HG03139 (cell line): Measurements from ENCODE around the gene C1orf226.
"Not testable (repeated sequence)": the region's sequence is repeated elsewhere in the genome, so short reads cannot be mapped to it uniquely, and the experiment has no call there.

ENCODE experiments used
- ATAC-seq: cut with Tn5 transposase; IDR thresholded peaks from one replicate; pipeline ENCODE4 v1.9.1; 2021; ENCODE audit not compliant: unreplicated experiment

Gene C1orf226

GRCh38 chr1:162381383-162381782, at the start of gene C1orf226:
Gene C1orf226 (plus strand): TSS chr1:162381728. CDS start chr1:162381902, 174 bp downstream.
- no peak for ATAC-seq

- ATAC-seq: no peak
These were observed 47.5 kb upstream of the C1orf226 start for GRCh38 chr1:162333991-162334390.

GRCh38 chr1:162335126-162335525, 46.4 kb upstream of the C1orf226 start:
- ATAC-seq: no peak

- ATAC-seq: no peak
These were observed 44.8 kb upstream of the C1orf226 start for GRCh38 chr1:162336621-162337285.

GRCh38 chr1:162342452-162342983, 39.0 kb upstream of the C1orf226 start:
- no peak for ATAC-seq

- no peak for ATAC-seq
These were observed 38.1 kb upstream of the C1orf226 start for GRCh38 chr1:162343470-162343869.

- ATAC-seq: no peak
These were observed 34.2 kb upstream of the C1orf226 start for GRCh38 chr1:162347281-162347680.

- no peak for ATAC-seq
These were observed 31.7 kb upstream of the C1orf226 start for GRCh38 chr1:162349635-162350330.

- no peak for ATAC-seq
These were observed 30.2 kb upstream of the C1orf226 start for GRCh38 chr1:162351246-162351842.

- not testable (repeated sequence) for ATAC-seq
These were observed 29.7 kb upstream of the C1orf226 start for GRCh38 chr1:162351874-162352273.

GRCh38 chr1:162353078-162353477, 28.4 kb upstream of the C1orf226 start:
- ATAC-seq: no peak

- no peak for ATAC-seq
These were observed 27.8 kb upstream of the C1orf226 start for GRCh38 chr1:162353702-162354101.

GRCh38 chr1:162357681-162358266, 23.8 kb upstream of the C1orf226 start:
- ATAC-seq: no peak

GRCh38 chr1:162358928-162359327, 22.6 kb upstream of the C1orf226 start:
- ATAC-seq: no peak

GRCh38 chr1:162359523-162360236, 21.8 kb upstream of the C1orf226 start:
- ATAC-seq: no peak

GRCh38 chr1:162360237-162360873, 21.2 kb upstream of the C1orf226 start:
- ATAC-seq: no peak

GRCh38 chr1:162360874-162361260, 20.7 kb upstream of the C1orf226 start:
- no peak for ATAC-seq

GRCh38 chr1:162361349-162361748, 20.2 kb upstream of the C1orf226 start:
- ATAC-seq: peak; percentile 33

GRCh38 chr1:162363823-162364222, 17.7 kb upstream of the C1orf226 start:
- no peak for ATAC-seq

- no peak for ATAC-seq
These were observed 17.0 kb upstream of the C1orf226 start for GRCh38 chr1:162364498-162364897.
